ENCODE measurements around the gene RARB. TPM values are rescaled to one million over a fixed set of nuclear protein-coding genes. Genes with fewer than 3 reads are reported as not detected.

The RARB gene
- total RNA-seq, 1 donor from 2014 or later = not detected

GRCh38 chr3:25433106-25433505, 5.0 kb downstream of the RARB start:
- Mint-ChIP-seq H3K4me3 (ENCODE audit: unreplicated experiment) (no peak overlapping the region), H3K4me1 (ENCODE audit: unreplicated experiment) (peaks cover 10% of the 10 kb centered on the region), H3K9me3 (ENCODE audit: unreplicated experiment) (no peaks in the 10 kb centered on the region), H3K27me3 (ENCODE audit: unreplicated experiment) (peaks cover 1% of the 10 kb centered on the region), H3K27ac (ENCODE audit: unreplicated experiment) (no peak overlapping the region), H3K36me3 (ENCODE audit: low read depth, unreplicated experiment) (no peaks in the 10 kb centered on the region)
- no peak for DNase-seq (ENCODE audit: low spot score)
- no peak for TF ChIP-seq CTCF (IDR thresholded peaks at IDR 0.05; ENCODE audit: unreplicated experiment)

- Mint-ChIP-seq H3K4me3 (ENCODE audit: unreplicated experiment) (no peak overlapping the region), H3K4me1 (ENCODE audit: unreplicated experiment) (peaks cover 12% of the 10 kb centered on the region), H3K27ac (ENCODE audit: unreplicated experiment) (no peak overlapping the region)
These were observed 5.8 kb downstream of the RARB start for GRCh38 chr3:25433868-25434267.

GRCh38 chr3:25437953-25438352, 9.9 kb downstream of the RARB start:
- H3K9me3 Mint-ChIP-seq (ENCODE audit: unreplicated experiment) = no peaks in the 10 kb centered on the region
- no peak overlapping the region for H3K27ac Mint-ChIP-seq (ENCODE audit: unreplicated experiment)
- H3K27me3 Mint-ChIP-seq (ENCODE audit: unreplicated experiment) = peaks cover 2% of the 10 kb centered on the region
- H3K4me3 Mint-ChIP-seq (ENCODE audit: unreplicated experiment) = no peak overlapping the region
- no peak for TF ChIP-seq CTCF (IDR thresholded peaks at IDR 0.05; ENCODE audit: unreplicated experiment)
- no peaks in the 10 kb centered on the region for H3K36me3 Mint-ChIP-seq (ENCODE audit: low read depth, unreplicated experiment)
- no peak for DNase-seq (ENCODE audit: low spot score)
- H3K4me1 Mint-ChIP-seq (ENCODE audit: unreplicated experiment) = peaks cover 21% of the 10 kb centered on the region

More at GRCh38 chr3:25433868-25434267, 5.8 kb downstream of the RARB start:
- no peaks in the 10 kb centered on the region for H3K9me3 Mint-ChIP-seq (ENCODE audit: unreplicated experiment)
- H3K36me3 Mint-ChIP-seq (ENCODE audit: low read depth, unreplicated experiment) = no peaks in the 10 kb centered on the region
- H3K27me3 Mint-ChIP-seq (ENCODE audit: unreplicated experiment) = no peaks in the 10 kb centered on the region
- no peak for DNase-seq (ENCODE audit: low spot score)
- no peak for TF ChIP-seq CTCF (IDR thresholded peaks at IDR 0.05; ENCODE audit: unreplicated experiment)

- DNase-seq (ENCODE audit: low spot score) = no peak
- no peaks in the 10 kb centered on the region for H3K36me3 Mint-ChIP-seq (ENCODE audit: low read depth, unreplicated experiment)
- H3K27ac Mint-ChIP-seq (ENCODE audit: unreplicated experiment) = peak overlapping the region; percentile 10
- H3K4me1 Mint-ChIP-seq (ENCODE audit: unreplicated experiment) = peaks cover 17% of the 10 kb centered on the region
- TF ChIP-seq CTCF (IDR thresholded peaks at IDR 0.05; ENCODE audit: unreplicated experiment) = no peak
- H3K4me3 Mint-ChIP-seq (ENCODE audit: unreplicated experiment) = no peak overlapping the region
- H3K9me3 Mint-ChIP-seq (ENCODE audit: unreplicated experiment) = no peaks in the 10 kb centered on the region
- peaks cover 2% of the 10 kb centered on the region for H3K27me3 Mint-ChIP-seq (ENCODE audit: unreplicated experiment)
These were observed 10.9 kb downstream of the RARB start for GRCh38 chr3:25438791-25439555.

- no peak overlapping the region for H3K27ac Mint-ChIP-seq (ENCODE audit: unreplicated experiment)
- DNase-seq (ENCODE audit: low spot score) = no peak
- H3K4me3 Mint-ChIP-seq (ENCODE audit: unreplicated experiment) = no peak overlapping the region
- H3K9me3 Mint-ChIP-seq (ENCODE audit: unreplicated experiment) = no peaks in the 10 kb centered on the region
- peaks cover 2% of the 10 kb centered on the region for H3K27me3 Mint-ChIP-seq (ENCODE audit: unreplicated experiment)
- H3K4me1 Mint-ChIP-seq (ENCODE audit: unreplicated experiment) = peaks cover 16% of the 10 kb centered on the region
- H3K36me3 Mint-ChIP-seq (ENCODE audit: low read depth, unreplicated experiment) = no peaks in the 10 kb centered on the region
- TF ChIP-seq CTCF (IDR thresholded peaks at IDR 0.05; ENCODE audit: unreplicated experiment) = peak; percentile 82
These were observed 13.3 kb downstream of the RARB start for GRCh38 chr3:25441234-25441856.

Data from endothelial cell (in vitro differentiated cells).